Measurements from ENCODE around the gene TRMU. TPM values are rescaled to one million over a fixed set of nuclear protein-coding genes. Genes with fewer than 3 reads are reported as not detected.

TRMU gene
- total and polyA plus RNA-seq, 2 donors (not counting 3 experiments of a cell fraction or from before 2014, with no cell fraction given), result 42.4 to 65.7 TPM

DNA sequence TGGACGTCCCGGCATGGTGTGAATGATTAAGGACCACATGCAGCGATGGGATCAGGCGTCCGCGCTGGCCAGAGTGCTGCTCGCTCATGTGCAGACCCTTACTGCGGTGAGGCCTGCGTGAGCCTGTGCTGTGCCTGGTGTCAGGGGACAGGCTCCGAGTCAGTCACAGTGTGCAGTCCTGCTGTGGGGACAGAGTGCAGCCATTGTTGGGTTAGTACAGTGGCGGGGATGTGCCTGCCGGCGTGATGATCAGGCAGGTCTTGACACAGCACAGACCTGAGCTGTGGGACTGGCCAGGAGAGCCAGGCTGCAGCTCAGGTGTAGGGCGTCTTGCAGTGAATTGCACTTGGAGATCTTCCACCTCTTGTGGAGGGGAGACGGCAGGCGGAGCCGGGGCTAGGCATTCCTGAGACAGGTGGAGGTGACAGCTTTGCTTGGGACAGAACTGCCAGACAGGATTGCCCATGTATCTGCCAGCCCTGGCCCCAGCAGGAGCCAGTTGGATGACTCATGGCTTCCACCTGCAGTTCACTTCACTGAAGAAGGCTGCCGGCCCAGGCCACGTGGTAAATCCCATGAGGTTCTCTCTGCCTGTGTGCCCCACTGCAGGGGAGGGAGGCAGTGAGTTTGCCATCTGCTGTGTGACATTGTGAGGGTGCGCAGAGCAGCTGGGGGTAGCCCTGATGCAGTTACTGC lies 17.3 kb downstream of the TRMU start:
- Histone ChIP-seq H3K27me3 (ENCODE audit: control insufficient read depth in 2 of 2, insufficient read depth in 2 of 2, low read length in 2 of 2) (no peaks in the 10 kb centered on the region), H2AFZ (ENCODE audit: low read depth, low read length) (no peak overlapping the region), H3K27ac (ENCODE audit: insufficient read depth, low read depth, low read length) (no peak overlapping the region), H3K9me1 (replicated peaks; ENCODE audit: control insufficient read depth, extremely low read depth, insufficient read depth, low read length) (no peaks in the 10 kb centered on the region), H3K9ac (replicated peaks; ENCODE audit: extremely low read depth, insufficient read depth, low read length) (no peak overlapping the region), H3K9me3 (replicated peaks; ENCODE audit: control insufficient read depth, insufficient read depth, low read length) (no peaks in the 10 kb centered on the region), H3K4me2 (ENCODE audit: insufficient read depth, low read length) (no peak overlapping the region), H3K79me2 (ENCODE audit: control insufficient read depth, insufficient read depth, low read length) (no peaks in the 10 kb centered on the region), H4K20me1 (replicated peaks; ENCODE audit: control insufficient read depth, extremely low read depth, insufficient read depth, low read length) (no peaks in the 10 kb centered on the region), H3K4me3 (replicated peaks in 1 of 3; ENCODE audit: insufficient read depth in 1 of 3, low read depth in 1 of 3, low read length in 3 of 3) (no peak overlapping the region), H3K36me3 (ENCODE audit: control insufficient read depth in 2 of 2, extremely low read depth in 1 of 2, insufficient read depth in 2 of 2, low read length in 2 of 2) (peaks cover 7 to 52% of the 10 kb centered on the region in 2 experiments), H3K4me1 (ENCODE audit: control insufficient read depth, extremely low read depth, insufficient read depth, low read length) (no peaks in the 10 kb centered on the region)
- no TSS peak for BruUV-seq (replicated peaks)
- ChIA-PET CTCF (interaction anchor here (1.3 kb wide), 1 partner anchor 15 kb away, joined by 4 read pairs; no protein-coding TSS in a partner anchor), POLR2A (no interaction called here)
- FAIRE-seq (no peak), DNase-seq (ENCODE audit: low read depth, low spot score) (no peak)
- dilution Hi-C loops (cut with MboI; ENCODE audit: extremely low pct_ligation_motif_present, low sequenced_read_pairs), result no loop called here
- intact Hi-C loops (cut with micrococcal nuclease), result no loop called here
- TF ChIP-seq POLR2AphosphoS5 (IDR thresholded peaks at IDR 0.05; ENCODE audit: insufficient read depth, low read depth, low read length) (no peak), EZH2 (IDR thresholded peaks at IDR 0.05; ENCODE audit: borderline replicate concordance, low read depth, low read length, severe bottlenecking) (no peak), MYC (IDR thresholded peaks at IDR 0.05; ENCODE audit: low read depth, low read length) (no peak), POLR2A (IDR thresholded peaks at IDR 0.05; ENCODE audit: low read depth, low read length) (no peak), GATA2 (IDR thresholded peaks at IDR 0.05; ENCODE audit: insufficient read depth, insufficient read length, low read depth, low read length) (no peak), FOS (IDR thresholded peaks at IDR 0.05; ENCODE audit: borderline replicate concordance, insufficient read depth, low read length) (no peak), JUN (IDR thresholded peaks at IDR 0.05; ENCODE audit: borderline replicate concordance, insufficient read depth, insufficient read length, low read depth) (no peak)
- TF ChIP-seq, protein P1, sequence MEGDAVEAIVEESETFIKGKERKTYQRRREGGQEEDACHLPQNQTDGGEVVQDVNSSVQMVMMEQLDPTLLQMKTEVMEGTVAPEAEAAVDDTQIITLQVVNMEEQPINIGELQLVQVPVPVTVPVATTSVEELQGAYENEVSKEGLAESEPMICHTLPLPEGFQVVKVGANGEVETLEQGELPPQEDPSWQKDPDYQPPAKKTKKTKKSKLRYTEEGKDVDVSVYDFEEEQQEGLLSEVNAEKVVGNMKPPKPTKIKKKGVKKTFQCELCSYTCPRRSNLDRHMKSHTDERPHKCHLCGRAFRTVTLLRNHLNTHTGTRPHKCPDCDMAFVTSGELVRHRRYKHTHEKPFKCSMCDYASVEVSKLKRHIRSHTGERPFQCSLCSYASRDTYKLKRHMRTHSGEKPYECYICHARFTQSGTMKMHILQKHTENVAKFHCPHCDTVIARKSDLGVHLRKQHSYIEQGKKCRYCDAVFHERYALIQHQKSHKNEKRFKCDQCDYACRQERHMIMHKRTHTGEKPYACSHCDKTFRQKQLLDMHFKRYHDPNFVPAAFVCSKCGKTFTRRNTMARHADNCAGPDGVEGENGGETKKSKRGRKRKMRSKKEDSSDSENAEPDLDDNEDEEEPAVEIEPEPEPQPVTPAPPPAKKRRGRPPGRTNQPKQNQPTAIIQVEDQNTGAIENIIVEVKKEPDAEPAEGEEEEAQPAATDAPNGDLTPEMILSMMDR (IDR thresholded peaks at IDR 0.05; ENCODE audit: extremely low read depth in 1 of 2, insufficient read depth in 1 of 2, low read depth in 1 of 2, low read length in 2 of 2), result no peak
- TF ChIP-seq, protein P2, sequence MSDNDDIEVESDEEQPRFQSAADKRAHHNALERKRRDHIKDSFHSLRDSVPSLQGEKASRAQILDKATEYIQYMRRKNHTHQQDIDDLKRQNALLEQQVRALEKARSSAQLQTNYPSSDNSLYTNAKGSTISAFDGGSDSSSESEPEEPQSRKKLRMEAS (IDR thresholded peaks at IDR 0.05; ENCODE audit: insufficient read depth, insufficient read length), result no peak

Measured in endothelial cell of umbilical vein (primary cell).